ENCODE data around the gene SORL1.
"Not testable (repeated sequence)": the region's sequence is repeated elsewhere in the genome, so short reads cannot be mapped to it uniquely, and the experiment has no call there.

SORL1 gene

GRCh38 chr11:121563003-121563402, 110.9 kb downstream of the SORL1 start:
- no peak overlapping the region for H3K4me3 ChIP-seq (ENCODE audit: low read length)
- peaks cover 4% of the 10 kb centered on the region for H3K4me1 ChIP-seq (ENCODE audit: control insufficient read depth, low read depth, low read length)
- no peaks in the 10 kb centered on the region for H3K9me3 ChIP-seq (ENCODE audit: control insufficient read depth, low read depth, low read length)
- H3K27me3 ChIP-seq (ENCODE audit: control insufficient read depth, insufficient read depth, low read length): no peaks in the 10 kb centered on the region
- H3K9ac ChIP-seq (ENCODE audit: low read length): no peak overlapping the region
- peaks cover 46% of the 10 kb centered on the region for H3K36me3 ChIP-seq (ENCODE audit: control insufficient read depth, low read depth, low read length)
- no peak overlapping the region for H3K27ac ChIP-seq (ENCODE audit: low read length)

- peaks cover 37% of the 10 kb centered on the region for H3K36me3 ChIP-seq (ENCODE audit: control insufficient read depth, low read depth, low read length)
- H3K27ac ChIP-seq (ENCODE audit: low read length): no peak overlapping the region
Observed at GRCh38 chr11:121563900-121564822, 112.0 kb downstream of the SORL1 start.

GRCh38 chr11:121564948-121565684, 113.0 kb downstream of the SORL1 start:
- no peak overlapping the region for H3K9ac ChIP-seq (ENCODE audit: low read length)
- H3K9me3 ChIP-seq (ENCODE audit: control insufficient read depth, low read depth, low read length): no peaks in the 10 kb centered on the region
- H3K4me3 ChIP-seq (ENCODE audit: low read length): no peak overlapping the region
- H3K27ac ChIP-seq (ENCODE audit: low read length): no peak overlapping the region
- H3K4me1 ChIP-seq (ENCODE audit: control insufficient read depth, low read depth, low read length): peaks cover 4% of the 10 kb centered on the region
- no peaks in the 10 kb centered on the region for H3K27me3 ChIP-seq (ENCODE audit: control insufficient read depth, insufficient read depth, low read length)
- H3K36me3 ChIP-seq (ENCODE audit: control insufficient read depth, low read depth, low read length): peaks cover 31% of the 10 kb centered on the region

More at GRCh38 chr11:121563900-121564822, 112.0 kb downstream of the SORL1 start:
- H3K9ac ChIP-seq (ENCODE audit: low read length): no peak overlapping the region
- H3K9me3 ChIP-seq (ENCODE audit: control insufficient read depth, low read depth, low read length): no peaks in the 10 kb centered on the region
- H3K4me3 ChIP-seq (ENCODE audit: low read length): no peak overlapping the region
- no peaks in the 10 kb centered on the region for H3K27me3 ChIP-seq (ENCODE audit: control insufficient read depth, insufficient read depth, low read length)
- peaks cover 4% of the 10 kb centered on the region for H3K4me1 ChIP-seq (ENCODE audit: control insufficient read depth, low read depth, low read length)

- Histone ChIP-seq H3K36me3 (ENCODE audit: control insufficient read depth, low read depth, low read length) (peaks cover 30% of the 10 kb centered on the region), H3K4me3 (ENCODE audit: low read length) (no peak overlapping the region), H3K4me1 (ENCODE audit: control insufficient read depth, low read depth, low read length) (peaks cover 4% of the 10 kb centered on the region), H3K27me3 (ENCODE audit: control insufficient read depth, insufficient read depth, low read length) (no peaks in the 10 kb centered on the region), H3K27ac (ENCODE audit: low read length) (no peak overlapping the region), H3K9me3 (ENCODE audit: control insufficient read depth, low read depth, low read length) (no peaks in the 10 kb centered on the region), H3K9ac (ENCODE audit: low read length) (no peak overlapping the region)
Observed at GRCh38 chr11:121566279-121567168, 114.4 kb downstream of the SORL1 start.

- Histone ChIP-seq H3K36me3 (ENCODE audit: control insufficient read depth, low read depth, low read length) (peaks cover 39% of the 10 kb centered on the region), H3K4me3 (ENCODE audit: low read length) (no peak overlapping the region), H3K9ac (ENCODE audit: low read length) (no peak overlapping the region), H3K9me3 (ENCODE audit: control insufficient read depth, low read depth, low read length) (no peaks in the 10 kb centered on the region), H3K4me1 (ENCODE audit: control insufficient read depth, low read depth, low read length) (peaks cover 4% of the 10 kb centered on the region), H3K27ac (ENCODE audit: low read length) (no peak overlapping the region), H3K27me3 (ENCODE audit: control insufficient read depth, insufficient read depth, low read length) (no peaks in the 10 kb centered on the region)
Observed at GRCh38 chr11:121567995-121568394, 115.9 kb downstream of the SORL1 start.

- H3K4me3 ChIP-seq (ENCODE audit: low read length); H3K27ac ChIP-seq (ENCODE audit: low read length); H3K27me3 ChIP-seq (ENCODE audit: control insufficient read depth, insufficient read depth, low read length); H3K9ac ChIP-seq (ENCODE audit: low read length); H3K4me1 ChIP-seq (ENCODE audit: control insufficient read depth, low read depth, low read length); H3K9me3 ChIP-seq (ENCODE audit: control insufficient read depth, low read depth, low read length): not testable (repeated sequence)
- peaks cover 50% of the 10 kb centered on the region for H3K36me3 ChIP-seq (ENCODE audit: control insufficient read depth, low read depth, low read length)
Observed at GRCh38 chr11:121569332-121570299, 117.5 kb downstream of the SORL1 start.

- Histone ChIP-seq H3K4me3 (ENCODE audit: low read length) (no peak overlapping the region), H3K4me1 (ENCODE audit: control insufficient read depth, low read depth, low read length) (no peaks in the 10 kb centered on the region), H3K27ac (ENCODE audit: low read length) (no peak overlapping the region), H3K27me3 (ENCODE audit: control insufficient read depth, insufficient read depth, low read length) (no peaks in the 10 kb centered on the region), H3K9me3 (ENCODE audit: control insufficient read depth, low read depth, low read length) (no peaks in the 10 kb centered on the region), H3K36me3 (ENCODE audit: control insufficient read depth, low read depth, low read length) (peaks cover 53% of the 10 kb centered on the region), H3K9ac (ENCODE audit: low read length) (no peak overlapping the region)
Observed at GRCh38 chr11:121570453-121570852, 118.3 kb downstream of the SORL1 start.

GRCh38 chr11:121571506-121571905, 119.4 kb downstream of the SORL1 start:
- Histone ChIP-seq H3K36me3 (ENCODE audit: control insufficient read depth, low read depth, low read length) (peaks cover 62% of the 10 kb centered on the region), H3K9me3 (ENCODE audit: control insufficient read depth, low read depth, low read length) (no peaks in the 10 kb centered on the region), H3K9ac (ENCODE audit: low read length) (no peak overlapping the region), H3K27me3 (ENCODE audit: control insufficient read depth, insufficient read depth, low read length) (no peaks in the 10 kb centered on the region), H3K27ac (ENCODE audit: low read length) (no peak overlapping the region), H3K4me1 (ENCODE audit: control insufficient read depth, low read depth, low read length) (no peaks in the 10 kb centered on the region), H3K4me3 (ENCODE audit: low read length) (no peak overlapping the region)

GRCh38 chr11:121572571-121573059, 120.5 kb downstream of the SORL1 start:
- H3K9me3 ChIP-seq (ENCODE audit: control insufficient read depth, low read depth, low read length): no peaks in the 10 kb centered on the region
- no peaks in the 10 kb centered on the region for H3K4me1 ChIP-seq (ENCODE audit: control insufficient read depth, low read depth, low read length)
- H3K9ac ChIP-seq (ENCODE audit: low read length): no peak overlapping the region
- H3K27me3 ChIP-seq (ENCODE audit: control insufficient read depth, insufficient read depth, low read length): no peaks in the 10 kb centered on the region
- no peak overlapping the region for H3K27ac ChIP-seq (ENCODE audit: low read length)
- H3K36me3 ChIP-seq (ENCODE audit: control insufficient read depth, low read depth, low read length): peaks cover 63% of the 10 kb centered on the region
- H3K4me3 ChIP-seq (ENCODE audit: low read length): no peak overlapping the region

- Histone ChIP-seq H3K4me3 (ENCODE audit: low read length) (no peak overlapping the region), H3K9me3 (ENCODE audit: control insufficient read depth, low read depth, low read length) (no peaks in the 10 kb centered on the region), H3K4me1 (ENCODE audit: control insufficient read depth, low read depth, low read length) (no peaks in the 10 kb centered on the region), H3K36me3 (ENCODE audit: control insufficient read depth, low read depth, low read length) (peaks cover 79% of the 10 kb centered on the region), H3K9ac (ENCODE audit: low read length) (no peak overlapping the region), H3K27ac (ENCODE audit: low read length) (no peak overlapping the region), H3K27me3 (ENCODE audit: control insufficient read depth, insufficient read depth, low read length) (no peaks in the 10 kb centered on the region)
Observed at GRCh38 chr11:121574801-121575200, 122.7 kb downstream of the SORL1 start.
